NCI-H2029 treated with DMSO at 0.1 percent for 48 hours (cell line): ENCODE data around the gene BRD3.

Source experiments
- DNase-seq: peaks from one replicate; lab custom pipeline; 2025; lab: John Stamatoyannopoulos, UW

The BRD3 gene

GRCh38 chr9:134066913-134067851 is 644 bp downstream of the BRD3 start:
- DNase-seq = no peak

DNA sequence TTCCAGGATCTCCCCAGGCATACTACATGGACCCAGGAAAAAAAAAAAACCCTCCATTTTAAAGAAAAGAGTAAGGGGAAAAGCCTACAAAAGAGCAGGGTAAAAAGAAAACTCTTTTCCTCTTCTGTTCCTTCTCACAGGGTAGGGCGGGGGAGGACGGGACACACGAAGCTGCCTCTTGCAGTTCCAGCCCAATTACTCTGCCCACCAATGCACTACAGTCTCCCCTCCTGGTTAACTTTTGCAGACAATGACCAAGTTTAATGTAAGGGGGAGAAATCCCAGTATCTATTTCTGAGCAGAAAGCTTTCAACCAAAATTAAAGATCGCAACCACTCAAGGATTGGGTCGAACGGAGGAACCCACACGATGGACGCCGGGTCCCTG is 1.3 kb downstream of the BRD3 start:
- DNase-seq = no peak

DNA sequence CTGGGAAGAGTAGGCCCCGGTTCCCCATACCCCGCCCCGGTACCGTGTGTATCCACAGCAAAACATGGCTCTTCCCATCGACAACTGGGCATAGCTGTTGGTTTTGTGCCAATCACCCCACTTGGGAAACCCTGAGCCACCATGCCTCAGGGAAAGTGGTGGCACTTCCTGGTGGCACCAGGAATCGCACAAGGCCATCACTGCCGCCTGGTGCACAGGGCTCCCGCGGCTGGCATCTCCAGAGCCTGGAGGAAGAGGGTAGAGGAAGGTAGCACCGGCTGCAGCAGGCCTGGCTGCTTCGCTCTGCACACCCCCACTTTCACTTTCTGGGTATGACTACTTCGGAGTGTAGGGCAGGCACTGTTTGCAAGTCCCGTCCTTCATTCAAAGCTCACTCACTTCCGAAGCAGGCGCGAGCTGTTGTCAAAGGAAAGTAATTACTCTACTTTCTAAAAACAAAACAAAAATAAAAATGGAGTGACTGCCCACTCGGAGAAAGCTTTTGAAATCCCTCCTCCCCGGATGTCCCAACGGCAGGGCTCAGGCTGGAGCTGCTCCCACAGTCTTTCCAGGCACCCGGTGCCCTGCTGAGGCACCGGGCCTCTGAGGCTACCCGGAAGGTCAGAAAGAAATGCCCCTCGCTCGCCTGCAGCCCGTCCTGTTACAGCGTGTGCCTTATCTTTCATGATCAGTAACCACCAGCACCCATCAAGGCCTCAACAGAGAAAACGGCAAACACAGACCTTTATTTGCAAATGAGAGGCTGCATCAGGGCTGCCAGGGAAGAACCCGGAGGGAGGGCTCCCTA is 2.0 kb downstream of the BRD3 start:
- no peak for DNase-seq

- DNase-seq = no peak
Measured at GRCh38 chr9:134064711-134065110, 3.1 kb downstream of the BRD3 start.

DNA sequence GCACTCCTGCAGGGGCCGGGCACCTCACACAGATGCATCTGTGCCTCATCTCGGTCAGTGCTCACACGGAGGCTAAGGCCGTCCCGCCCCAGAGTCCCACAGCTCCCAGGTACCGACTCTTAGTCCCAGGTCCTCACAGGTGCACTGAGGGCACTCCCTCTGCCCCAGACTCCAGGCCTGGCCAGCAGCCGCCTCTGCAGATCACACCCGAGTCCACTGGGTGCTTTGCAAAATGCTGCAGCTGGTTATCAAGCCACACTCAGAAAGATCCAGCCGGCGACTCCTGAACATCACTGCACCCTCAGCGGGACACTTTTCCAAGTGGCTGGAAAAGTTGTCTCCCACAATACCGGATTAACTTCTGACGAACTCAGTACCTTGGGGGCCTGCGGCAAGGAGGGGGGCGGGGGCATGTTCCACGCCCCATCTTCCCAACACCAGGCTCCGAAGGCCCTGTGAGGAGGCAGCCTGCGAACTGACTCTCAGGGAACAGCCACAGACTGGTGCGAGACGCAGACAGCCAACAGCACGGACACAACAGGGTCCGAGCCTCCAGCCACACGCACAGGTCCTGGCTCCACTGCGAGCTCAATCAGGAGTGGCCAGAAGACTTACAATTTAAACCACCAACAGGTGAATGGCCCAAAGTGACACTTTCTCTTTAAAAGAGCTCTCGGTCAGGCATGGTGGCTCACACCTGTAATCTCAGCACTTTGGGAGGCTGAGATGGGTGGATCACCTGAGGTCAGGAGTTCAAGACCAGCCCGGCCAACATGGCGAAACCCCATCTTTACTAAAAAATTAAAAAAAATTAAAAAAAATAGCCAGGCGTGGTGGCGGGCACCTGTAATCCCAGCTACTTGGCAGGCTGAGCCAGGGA is 4.0 kb downstream of the BRD3 start:
- no peak for DNase-seq

DNA sequence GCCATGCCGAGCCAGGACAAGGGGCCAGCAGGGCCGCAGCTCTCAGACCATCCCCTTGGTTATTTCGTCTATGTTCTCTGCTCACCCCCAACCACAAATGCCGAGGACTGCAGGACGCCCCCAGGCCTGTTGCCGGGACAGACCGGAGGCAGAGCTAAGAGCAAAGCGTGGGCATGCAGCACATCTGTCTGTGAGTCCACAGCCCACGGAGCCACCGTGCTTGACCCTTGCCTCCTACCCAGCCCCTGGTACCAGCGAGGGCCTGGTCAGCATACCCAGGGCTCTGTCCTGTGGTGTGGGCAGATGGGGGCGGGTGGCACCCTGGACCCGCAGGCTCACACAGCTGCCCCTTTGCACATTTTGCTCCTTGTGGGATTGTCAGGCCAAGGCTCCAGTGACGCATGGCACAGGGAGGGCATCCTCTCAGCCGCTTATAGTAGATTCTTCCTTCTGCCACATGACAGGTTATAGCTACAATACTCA is 4.7 kb downstream of the BRD3 start:
- DNase-seq = no peak

- no peak for DNase-seq
Measured at GRCh38 chr9:134062461-134063087, 5.3 kb downstream of the BRD3 start.

GRCh38 chr9:134061688-134062371 is 6.0 kb downstream of the BRD3 start:
- DNase-seq = no peak

- DNase-seq = no peak
Measured at GRCh38 chr9:134061019-134061687, 6.7 kb downstream of the BRD3 start.

- no peak for DNase-seq
Measured at GRCh38 chr9:134060546-134060945, 7.3 kb downstream of the BRD3 start.

DNA sequence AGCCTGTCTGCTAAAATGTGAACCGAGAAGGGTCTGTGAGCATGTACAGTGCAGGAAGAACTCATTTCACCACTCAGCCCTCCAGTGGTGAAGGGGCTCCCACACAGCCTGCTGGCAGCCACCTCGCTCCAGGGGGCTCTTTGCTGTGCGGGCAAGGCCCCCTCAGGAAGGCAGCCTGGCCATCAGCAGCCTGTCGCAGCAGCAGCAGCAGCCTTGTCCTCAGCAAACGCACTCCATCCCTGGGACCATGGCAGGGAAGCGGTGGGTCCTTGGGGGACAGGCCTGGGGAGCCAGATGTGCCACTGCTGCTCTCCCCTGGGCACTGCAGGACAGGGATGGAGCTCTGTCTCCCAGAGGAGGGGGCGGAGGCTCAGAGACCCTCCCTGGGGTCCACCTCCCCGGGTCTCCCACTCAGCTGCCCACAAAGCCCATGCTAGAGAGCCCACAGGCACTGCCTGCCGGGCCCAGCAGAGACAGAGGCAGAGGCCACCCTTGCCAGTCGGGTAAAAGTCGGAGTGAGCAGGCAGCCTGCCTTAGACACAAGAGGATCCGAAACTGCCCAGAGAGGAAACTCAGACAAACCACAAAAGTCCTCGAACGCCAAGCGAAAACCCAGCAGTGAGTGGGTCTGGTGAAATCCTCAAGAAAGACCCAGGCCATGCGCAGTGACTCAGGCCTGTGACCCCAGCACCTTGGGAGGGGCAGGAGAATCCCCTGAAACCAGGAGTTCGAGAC is 8.0 kb downstream of the BRD3 start:
- no peak for DNase-seq

DNA sequence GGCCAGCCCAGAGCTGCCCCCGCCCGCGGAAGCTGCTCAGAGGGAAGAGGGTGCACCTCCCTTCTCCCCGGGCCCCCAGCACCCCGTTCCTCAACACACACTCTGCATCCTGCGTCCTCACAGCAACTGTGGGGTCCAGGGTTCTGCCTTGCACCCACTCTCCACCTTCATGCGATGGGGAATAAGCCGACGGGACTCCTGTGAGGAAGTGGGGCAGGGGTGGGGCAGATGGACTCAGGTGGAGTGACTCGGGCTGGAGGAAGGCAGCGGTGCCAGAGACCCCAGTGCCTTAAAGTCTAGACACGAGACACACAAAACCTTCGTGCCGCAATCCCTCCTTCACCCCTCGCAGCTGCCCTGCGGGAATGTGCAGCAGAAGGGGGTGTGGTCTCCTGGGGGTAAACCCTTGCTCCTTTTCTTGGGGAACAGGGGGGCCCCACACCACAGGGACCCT is 8.6 kb downstream of the BRD3 start:
- no peak for DNase-seq

DNA sequence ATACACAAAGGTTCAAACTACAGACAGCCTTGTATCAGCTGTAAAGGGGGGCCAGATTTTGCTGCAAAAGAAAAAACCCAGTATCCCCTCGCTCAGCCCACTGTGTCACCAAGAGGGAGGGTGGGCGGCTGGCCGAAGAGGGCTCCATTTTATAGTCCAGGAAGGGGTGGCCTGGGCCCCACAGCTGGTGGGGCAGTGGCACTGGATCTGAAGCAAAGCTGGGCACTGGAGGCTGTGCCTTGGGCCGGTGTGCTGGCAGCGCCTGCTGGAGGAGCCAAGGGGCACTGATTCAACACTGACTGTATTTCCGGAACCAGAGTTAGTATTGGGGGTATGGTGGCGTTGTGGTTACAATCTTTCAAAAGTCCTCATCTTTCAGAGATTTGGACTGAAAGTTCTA is 9.1 kb downstream of the BRD3 start:
- no peak for DNase-seq

GRCh38 chr9:134057751-134058701 is 9.8 kb downstream of the BRD3 start:
- no peak for DNase-seq

DNA sequence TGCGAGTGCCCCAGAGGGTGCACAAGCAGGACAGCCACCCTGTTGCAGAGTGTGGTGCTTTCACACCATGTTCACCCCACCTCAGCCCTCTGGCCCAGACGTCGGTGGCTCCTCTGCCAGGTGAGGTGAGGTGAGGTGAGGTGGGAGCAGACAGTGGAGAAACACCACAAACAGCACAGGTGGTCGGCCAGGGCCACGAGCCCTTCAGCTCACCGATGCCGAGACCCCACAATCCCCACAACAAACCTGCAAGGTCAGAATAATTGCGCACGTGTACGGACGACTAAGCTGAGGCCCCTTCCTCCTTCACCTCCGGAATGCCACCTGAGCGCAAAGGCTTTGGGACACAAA is 10.5 kb downstream of the BRD3 start:
- no peak for DNase-seq

DNA sequence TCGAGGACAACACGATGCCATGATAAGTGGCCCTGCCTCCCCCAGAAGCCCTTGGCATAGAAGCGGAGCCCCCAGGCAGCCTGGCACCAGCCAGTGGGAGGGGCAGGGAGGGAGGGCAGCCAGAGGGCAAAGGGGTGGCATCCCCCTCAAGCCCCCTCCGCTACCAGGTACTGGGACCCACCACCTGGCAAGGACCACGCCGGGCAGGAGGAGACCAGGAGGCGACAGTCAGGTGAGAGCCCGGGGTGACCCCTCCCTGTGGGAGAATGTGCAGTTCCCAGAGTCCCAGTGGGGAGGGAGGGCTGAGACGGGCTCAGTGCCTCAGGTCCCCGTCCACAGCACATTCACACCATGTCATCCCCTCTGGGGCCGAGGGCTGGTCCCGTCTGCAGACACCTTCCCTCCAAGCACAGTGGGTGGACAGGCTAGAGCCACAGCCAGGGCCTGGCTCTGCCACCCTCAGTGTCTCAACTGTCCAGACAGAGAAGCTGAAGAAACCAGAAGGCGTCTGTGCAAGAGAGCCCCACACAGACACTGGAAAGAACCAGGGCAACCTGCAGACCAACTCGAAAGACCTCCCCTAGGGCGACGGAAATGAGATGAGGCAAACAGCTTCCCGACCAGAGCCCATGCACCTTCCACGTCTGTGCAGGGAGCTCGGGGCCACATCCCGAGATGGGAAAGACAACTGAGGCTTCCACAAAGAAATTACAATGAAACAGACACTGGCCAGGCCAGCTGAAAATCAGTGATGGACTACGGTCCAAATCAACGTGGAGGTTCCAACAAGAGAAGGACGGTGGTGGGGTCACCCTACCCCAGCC is 11.1 kb downstream of the BRD3 start:
- DNase-seq = no peak

DNA sequence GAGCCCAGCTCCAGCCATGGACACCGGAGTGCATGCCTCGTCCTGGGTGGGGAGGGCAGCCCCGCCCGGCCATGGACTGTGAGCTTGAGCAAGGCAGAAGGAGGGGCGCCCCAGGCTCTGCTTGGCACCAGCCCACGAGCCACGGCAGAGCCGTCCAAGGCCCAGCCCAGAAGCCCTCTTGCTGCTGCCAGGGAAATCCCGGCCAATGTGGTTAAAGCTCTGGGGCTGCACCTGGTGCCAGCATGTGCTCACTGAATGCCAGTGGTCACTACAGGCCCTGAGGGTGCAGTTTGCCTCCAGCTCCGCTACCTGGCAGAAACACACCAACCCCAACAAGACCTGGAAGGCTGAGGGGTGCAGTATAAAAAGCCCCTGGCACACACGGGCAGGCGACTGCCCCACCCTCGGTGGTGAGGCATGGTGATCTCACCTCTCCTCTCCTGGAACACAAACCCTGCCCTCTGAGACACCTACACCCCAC is 11.8 kb downstream of the BRD3 start:
- DNase-seq = peak; percentile 16
